Large intestine (tissue), 3 donors: ENCODE measurements around the gene MALAT1. TPM values are rescaled to one million over a fixed set of nuclear protein-coding genes. Genes with fewer than 3 reads are reported as not detected.

Source experiments
- DNase-seq, 2 donors: peaks; one replicate each; pipeline versions ENCODE4 v3.0.0 to v3.0.0-alpha.2; 2013
- H3K27ac ChIP-seq: one replicate; pipeline ENCODE4 v1.5.1; 2013; ENCODE audit warnings: low read length
- H3K27me3 ChIP-seq: 2 replicates; pipeline ENCODE4 v1.6.1; 2013; ENCODE audit warnings: low read length; ENCODE audit not compliant: control insufficient read depth, insufficient read depth
- H3K36me3 ChIP-seq: 2 replicates; pipeline ENCODE4 v1.6.1; 2013; ENCODE audit warnings: low read length; ENCODE audit not compliant: control insufficient read depth, insufficient read depth
- H3K4me1 ChIP-seq: one replicate; pipeline ENCODE4 v1.6.1; 2013; ENCODE audit warnings: low read length; ENCODE audit not compliant: control insufficient read depth, insufficient read depth
- H3K4me3 ChIP-seq: one replicate; pipeline ENCODE4 v1.5.1; 2013; ENCODE audit warnings: low read length
- H3K9me3 ChIP-seq: one replicate; pipeline ENCODE4 v1.6.1; 2013; ENCODE audit warnings: mild to moderate bottlenecking, low read depth, low read length, moderate library complexity; ENCODE audit not compliant: control insufficient read depth
- WGBS: methylation state at CpG from one replicate; pipeline ENCODE4 v1.1.5; 2013; ENCODE audit warnings: low lambda C conversion rate; ENCODE audit not compliant: insufficient coverage; 5-methylcytosine and 5-hydroxymethylcytosine counted together
- polyA plus RNA-seq: library from polyadenylated mRNA; unstranded; fragments of 120-200 nt; gene quantifications from one replicate; pipeline ENCODE4 v1.2.1, GENCODE V29; 2013

MALAT1 gene
- polyA plus RNA-seq, 1 donor = 368 TPM

DNA sequence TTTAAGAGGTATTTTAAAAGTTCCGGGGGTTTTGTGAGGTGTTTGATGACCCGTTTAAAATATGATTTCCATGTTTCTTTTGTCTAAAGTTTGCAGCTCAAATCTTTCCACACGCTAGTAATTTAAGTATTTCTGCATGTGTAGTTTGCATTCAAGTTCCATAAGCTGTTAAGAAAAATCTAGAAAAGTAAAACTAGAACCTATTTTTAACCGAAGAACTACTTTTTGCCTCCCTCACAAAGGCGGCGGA, 193 bp upstream of the MALAT1 start:
- peaks cover 7% of the 10 kb centered on the region for H3K9me3 ChIP-seq
- peak overlapping the region; percentile 98 for H3K27ac ChIP-seq
- no peak for DNase-seq
- H3K27me3 ChIP-seq = no peaks in the 10 kb centered on the region
- H3K36me3 ChIP-seq = peaks cover 13% of the 10 kb centered on the region
- peaks cover 18% of the 10 kb centered on the region for H3K4me1 ChIP-seq
- H3K4me3 ChIP-seq = peak overlapping the region; percentile 85
- 0% methylated on average over 2 of the region's 6 CpGs for WGBS

DNA sequence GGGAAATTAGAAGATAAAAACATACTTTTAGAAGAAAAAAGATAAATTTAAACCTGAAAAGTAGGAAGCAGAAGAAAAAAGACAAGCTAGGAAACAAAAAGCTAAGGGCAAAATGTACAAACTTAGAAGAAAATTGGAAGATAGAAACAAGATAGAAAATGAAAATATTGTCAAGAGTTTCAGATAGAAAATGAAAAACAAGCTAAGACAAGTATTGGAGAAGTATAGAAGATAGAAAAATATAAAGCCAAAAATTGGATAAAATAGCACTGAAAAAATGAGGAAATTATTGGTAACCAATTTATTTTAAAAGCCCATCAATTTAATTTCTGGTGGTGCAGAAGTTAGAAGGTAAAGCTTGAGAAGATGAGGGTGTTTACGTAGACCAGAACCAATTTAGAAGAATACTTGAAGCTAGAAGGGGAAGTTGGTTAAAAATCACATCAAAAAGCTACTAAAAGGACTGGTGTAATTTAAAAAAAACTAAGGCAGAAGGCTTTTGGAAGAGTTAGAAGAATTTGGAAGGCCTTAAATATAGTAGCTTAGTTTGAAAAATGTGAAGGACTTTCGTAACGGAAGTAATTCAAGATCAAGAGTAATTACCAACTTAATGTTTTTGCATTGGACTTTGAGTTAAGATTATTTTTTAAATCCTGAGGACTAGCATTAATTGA, 1.0 kb downstream of the MALAT1 start:
- Histone ChIP-seq H3K27ac (peak overlapping the region; percentile 98), H3K4me1 (peaks cover 16% of the 10 kb centered on the region), H3K9me3 (peaks cover 17% of the 10 kb centered on the region), H3K36me3 (peaks cover 23% of the 10 kb centered on the region), H3K4me3 (peak overlapping the region; percentile 85), H3K27me3 (no peaks in the 10 kb centered on the region)
- DNase-seq = no peak
- WGBS = 0% methylated on average over 3 of the region's 3 CpGs

- no peaks in the 10 kb centered on the region for H3K27me3 ChIP-seq
- peaks cover 23% of the 10 kb centered on the region for H3K9me3 ChIP-seq
- peaks cover 23% of the 10 kb centered on the region for H3K4me1 ChIP-seq
- DNase-seq = peak in 1 of 2 donors; percentile 60
- peaks cover 30% of the 10 kb centered on the region for H3K36me3 ChIP-seq
- WGBS = 0% methylated on average over 6 of the region's 20 CpGs
- peak overlapping the region; percentile 98 for H3K27ac ChIP-seq
- peak overlapping the region; percentile 85 for H3K4me3 ChIP-seq
These were observed 1.7 kb downstream of the MALAT1 start for GRCh38 chr11:65500387-65501185.

- peaks cover 25% of the 10 kb centered on the region for H3K9me3 ChIP-seq
- DNase-seq = no peak
- peaks cover 36% of the 10 kb centered on the region for H3K36me3 ChIP-seq
- H3K27ac ChIP-seq = peak overlapping the region; percentile 98
- H3K27me3 ChIP-seq = no peaks in the 10 kb centered on the region
- peak overlapping the region; percentile 85 for H3K4me3 ChIP-seq
- H3K4me1 ChIP-seq = peaks cover 26% of the 10 kb centered on the region
- WGBS = no CpG with 5 or more reads among the region's 2 CpGs
These were observed 2.3 kb downstream of the MALAT1 start for GRCh38 chr11:65501186-65501471.

GRCh38 chr11:65501472-65502273, 2.8 kb downstream of the MALAT1 start:
- Histone ChIP-seq H3K9me3 (peaks cover 25% of the 10 kb centered on the region), H3K27me3 (no peaks in the 10 kb centered on the region), H3K36me3 (peaks cover 41% of the 10 kb centered on the region), H3K4me3 (peak overlapping the region; percentile 85), H3K27ac (peak overlapping the region; percentile 98), H3K4me1 (peaks cover 26% of the 10 kb centered on the region)
- DNase-seq = peak in 1 of 2 donors; percentile 46
- WGBS = no CpG with 5 or more reads among the region's 3 CpGs

DNA sequence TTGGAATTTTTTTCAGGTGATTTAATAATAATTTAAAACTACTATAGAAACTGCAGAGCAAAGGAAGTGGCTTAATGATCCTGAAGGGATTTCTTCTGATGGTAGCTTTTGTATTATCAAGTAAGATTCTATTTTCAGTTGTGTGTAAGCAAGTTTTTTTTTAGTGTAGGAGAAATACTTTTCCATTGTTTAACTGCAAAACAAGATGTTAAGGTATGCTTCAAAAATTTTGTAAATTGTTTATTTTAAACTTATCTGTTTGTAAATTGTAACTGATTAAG, 3.4 kb downstream of the MALAT1 start:
- Histone ChIP-seq H3K36me3 (peaks cover 45% of the 10 kb centered on the region), H3K27ac (peak overlapping the region; percentile 98), H3K4me1 (peaks cover 25% of the 10 kb centered on the region), H3K9me3 (peaks cover 25% of the 10 kb centered on the region), H3K27me3 (no peaks in the 10 kb centered on the region), H3K4me3 (peak overlapping the region; percentile 85)
- DNase-seq = no peak

- peak overlapping the region; percentile 98 for H3K27ac ChIP-seq
- DNase-seq = peak in 1 of 2 donors; percentile 59
- WGBS = 0% methylated on average over 1 of the region's 6 CpGs
- H3K9me3 ChIP-seq = peaks cover 25% of the 10 kb centered on the region
- peaks cover 45% of the 10 kb centered on the region for H3K36me3 ChIP-seq
- H3K27me3 ChIP-seq = no peaks in the 10 kb centered on the region
- peak overlapping the region; percentile 85 for H3K4me3 ChIP-seq
- H3K4me1 ChIP-seq = peaks cover 26% of the 10 kb centered on the region
These were observed 3.9 kb downstream of the MALAT1 start for GRCh38 chr11:65502555-65503367.

- H3K4me1 ChIP-seq = peaks cover 24% of the 10 kb centered on the region
- no peaks in the 10 kb centered on the region for H3K27me3 ChIP-seq
- no CpG with 5 or more reads among the region's 3 CpGs for WGBS
- H3K27ac ChIP-seq = peak overlapping the region; percentile 98
- DNase-seq = no peak
- peak overlapping the region; percentile 85 for H3K4me3 ChIP-seq
- peaks cover 45% of the 10 kb centered on the region for H3K36me3 ChIP-seq
- H3K9me3 ChIP-seq = peaks cover 25% of the 10 kb centered on the region
These were observed 4.6 kb downstream of the MALAT1 start for GRCh38 chr11:65503368-65503948.

GRCh38 chr11:65503949-65504673, 5.3 kb downstream of the MALAT1 start:
- peak; percentile 62 to 75 for DNase-seq
- Histone ChIP-seq H3K36me3 (peaks cover 45% of the 10 kb centered on the region), H3K4me1 (peaks cover 22% of the 10 kb centered on the region), H3K4me3 (peak overlapping the region; percentile 85), H3K27me3 (no peaks in the 10 kb centered on the region), H3K9me3 (peaks cover 25% of the 10 kb centered on the region), H3K27ac (peak overlapping the region; percentile 98)
- no CpG with 5 or more reads among the region's 3 CpGs for WGBS
